GOT3 (cell line): ENCODE results near the gene ABCF1.

ENCODE experiments used
- DNase-seq: peaks from one replicate; lab custom pipeline; 2025; ENCODE audit warnings: mixed read lengths; lab: John Stamatoyannopoulos, UW

The ABCF1 gene

GRCh38 chr6:30601815-30602641 lies 30.8 kb downstream of the ABCF1 start:
- no peak for DNase-seq

GRCh38 chr6:30603961-30604360 lies 32.7 kb downstream of the ABCF1 start:
- no peak for DNase-seq

GRCh38 chr6:30610065-30610464 lies 38.8 kb downstream of the ABCF1 start:
- DNase-seq, result no peak

- no peak for DNase-seq
Observed at GRCh38 chr6:30611150-30611855, 40.1 kb downstream of the ABCF1 start.

- DNase-seq, result no peak
Observed at GRCh38 chr6:30611856-30612194, 40.6 kb downstream of the ABCF1 start.

- no peak for DNase-seq
Observed at GRCh38 chr6:30612213-30612612, 41.0 kb downstream of the ABCF1 start.

GRCh38 chr6:30612687-30613248 lies 41.5 kb downstream of the ABCF1 start:
- no peak for DNase-seq

GRCh38 chr6:30613251-30614043 lies 42.2 kb downstream of the ABCF1 start:
- no peak for DNase-seq

GRCh38 chr6:30614044-30614842 lies 43.0 kb downstream of the ABCF1 start:
- DNase-seq, result no peak

GRCh38 chr6:30614843-30615218 lies 43.6 kb downstream of the ABCF1 start:
- DNase-seq, result peak; percentile 27

GRCh38 chr6:30615219-30615957 lies 44.1 kb downstream of the ABCF1 start:
- no peak for DNase-seq

- DNase-seq, result no peak
Observed at GRCh38 chr6:30615958-30616810, 44.9 kb downstream of the ABCF1 start.

GRCh38 chr6:30616811-30617564 lies 45.7 kb downstream of the ABCF1 start, which contains the start of gene PPP1R10:
Gene PPP1R10 (minus strand): TSS chr6:30617243. CDS start chr6:30609944, 7,299 bp downstream.
- DNase-seq, result peak; percentile 99

GRCh38 chr6:30617565-30618269 lies 46.5 kb downstream of the ABCF1 start, which contains the start of gene MRPS18B:
Gene MRPS18B (plus strand): TSS chr6:30617840. CDS start chr6:30617866, 26 bp downstream.
- DNase-seq, result peak; percentile 92

- no peak for DNase-seq
Observed at GRCh38 chr6:30618270-30618797, 47.1 kb downstream of the ABCF1 start.

GRCh38 chr6:30619561-30619960 lies 48.3 kb downstream of the ABCF1 start:
- no peak for DNase-seq

- no peak for DNase-seq
Observed at GRCh38 chr6:30625511-30625910, 54.3 kb downstream of the ABCF1 start.
